ENCODE data around the gene TNFRSF1A.

The TNFRSF1A gene

GRCh38 chr12:6336889-6337853 lies 4.7 kb downstream of the TNFRSF1A start:
- no peaks in the 10 kb centered on the region for H3K9me3 Mint-ChIP-seq
- peaks cover 26% of the 10 kb centered on the region for H3K36me3 Mint-ChIP-seq (ENCODE audit: low read depth)
- H3K27me3 Mint-ChIP-seq (ENCODE audit: low read depth): no peaks in the 10 kb centered on the region
- no peak overlapping the region for H3K27ac Mint-ChIP-seq
- TF ChIP-seq CTCF (IDR thresholded peaks at IDR 0.05; ENCODE audit: unreplicated experiment in 3 of 3): no peak
- no peak overlapping the region for H3K4me3 Mint-ChIP-seq
- peaks cover 49% of the 10 kb centered on the region for H3K4me1 Mint-ChIP-seq

GRCh38 chr12:6336079-6336888 lies 5.6 kb downstream of the TNFRSF1A start:
- no peaks in the 10 kb centered on the region for H3K9me3 Mint-ChIP-seq

GRCh38 chr12:6335451-6336078 lies 6.3 kb downstream of the TNFRSF1A start:
- peak; percentile 21 to 47 (median 43) for TF ChIP-seq CTCF (IDR thresholded peaks at IDR 0.05; ENCODE audit: unreplicated experiment in 3 of 3)
- Mint-ChIP-seq H3K27me3 (ENCODE audit: low read depth) (no peaks in the 10 kb centered on the region), H3K36me3 (ENCODE audit: low read depth) (peaks cover 37% of the 10 kb centered on the region), H3K27ac (no peak overlapping the region), H3K9me3 (no peaks in the 10 kb centered on the region), H3K4me1 (peaks cover 47% of the 10 kb centered on the region), H3K4me3 (no peak overlapping the region)

More at GRCh38 chr12:6336079-6336888, 5.6 kb downstream of the TNFRSF1A start:
- TF ChIP-seq CTCF (IDR thresholded peaks at IDR 0.05; ENCODE audit: unreplicated experiment in 3 of 3): no peak
- H3K4me3 Mint-ChIP-seq: no peak overlapping the region
- peaks cover 45% of the 10 kb centered on the region for H3K4me1 Mint-ChIP-seq
- H3K27me3 Mint-ChIP-seq (ENCODE audit: low read depth): no peaks in the 10 kb centered on the region
- H3K27ac Mint-ChIP-seq: no peak overlapping the region
- H3K36me3 Mint-ChIP-seq (ENCODE audit: low read depth): peaks cover 30% of the 10 kb centered on the region

- no peak overlapping the region for H3K4me3 Mint-ChIP-seq
- H3K27ac Mint-ChIP-seq: no peak overlapping the region
These were observed 6.9 kb downstream of the TNFRSF1A start for GRCh38 chr12:6334940-6335450.

More at GRCh38 chr12:6334940-6335450, 6.9 kb downstream of the TNFRSF1A start:
- Mint-ChIP-seq H3K9me3 (no peaks in the 10 kb centered on the region), H3K27me3 (ENCODE audit: low read depth) (no peaks in the 10 kb centered on the region), H3K4me1 (peaks cover 47% of the 10 kb centered on the region), H3K36me3 (ENCODE audit: low read depth) (peaks cover 43% of the 10 kb centered on the region)
- TF ChIP-seq CTCF (IDR thresholded peaks at IDR 0.05; ENCODE audit: unreplicated experiment in 3 of 3): no peak
